H9 (cell line): Measurements from ENCODE around the gene KHSRP. TPM values are rescaled to one million over a fixed set of nuclear protein-coding genes. Genes with fewer than 3 reads are reported as not detected.

Source experiments
- DNase-seq: peaks from one replicate; pipeline ENCODE4 v3.0.0-alpha.2; 2017
- H2AFZ ChIP-seq: one replicate; pipeline ENCODE4 v1.6.1; 2013; ENCODE audit warnings: mild to moderate bottlenecking, low read length, control low read depth, moderate library complexity
- H2AK5ac ChIP-seq: 2 replicates; pipeline ENCODE4 v1.6.1; 2013; ENCODE audit warnings: low read length, control low read depth, mixed read lengths; ENCODE audit not compliant: insufficient read length
- H2BK120ac ChIP-seq: one replicate; pipeline ENCODE4 v1.6.1; 2013; ENCODE audit warnings: low read depth, mild to moderate bottlenecking, low read length, control low read depth, inconsistent platforms; ENCODE audit not compliant: poor library complexity, severe bottlenecking
- H2BK12ac ChIP-seq: 2 replicates; pipeline ENCODE4 v1.6.1; 2013; ENCODE audit warnings: low read length, control low read depth, mixed read lengths, low read depth; ENCODE audit not compliant: insufficient read length
- H2BK15ac ChIP-seq: 2 replicates; pipeline ENCODE4 v1.6.1; 2013; ENCODE audit warnings: low read depth, low read length, control low read depth
- H2BK20ac ChIP-seq: one replicate; pipeline ENCODE4 v1.6.1; 2013; ENCODE audit warnings: low read depth, mild to moderate bottlenecking, low read length, control low read depth, inconsistent platforms; ENCODE audit not compliant: poor library complexity, severe bottlenecking
- H2BK5ac ChIP-seq: 2 replicates; pipeline ENCODE4 v1.6.1; 2013; ENCODE audit warnings: low read length, control low read depth, mixed read lengths; ENCODE audit not compliant: insufficient read length
- H3K14ac ChIP-seq: 2 replicates; pipeline ENCODE4 v1.6.1; 2013; ENCODE audit warnings: low read length, control low read depth; ENCODE audit not compliant: insufficient read depth
- H3K18ac ChIP-seq: 2 replicates; pipeline ENCODE4 v1.6.1; 2013; ENCODE audit warnings: low read depth, mild to moderate bottlenecking, mixed read lengths, low read length, control low read depth; ENCODE audit not compliant: insufficient read length
- H3K23ac ChIP-seq: 2 replicates; pipeline ENCODE4 v1.6.1; 2013; ENCODE audit warnings: low read length, control low read depth, mixed read lengths, low read depth; ENCODE audit not compliant: insufficient read length
- H3K23me2 ChIP-seq: 2 replicates; pipeline ENCODE4 v1.6.1; 2013; ENCODE audit warnings: low read depth, mild to moderate bottlenecking, mixed read lengths, low read length, control low read depth; ENCODE audit not compliant: insufficient read length, poor library complexity, severe bottlenecking
- H3K27ac ChIP-seq: 2 replicates; pipeline ENCODE4 v1.5.1; 2013; ENCODE audit warnings: low read length, control low read depth, mixed read lengths, low read depth; ENCODE audit not compliant: insufficient read length
- H3K27me3 ChIP-seq: 2 replicates; pipeline ENCODE4 v1.6.1; 2013; ENCODE audit warnings: low read length, control low read depth, inconsistent platforms; ENCODE audit not compliant: insufficient read depth
- H3K4ac ChIP-seq: 2 replicates; pipeline ENCODE4 v1.6.1; 2013; ENCODE audit warnings: low read depth, mild to moderate bottlenecking, control low read depth, inconsistent platforms, low read length, moderate library complexity
- H3K4me1 ChIP-seq: 2 replicates; pipeline ENCODE4 v1.6.1; 2013; ENCODE audit warnings: low read length, control low read depth, inconsistent platforms; ENCODE audit not compliant: insufficient read depth
- H3K4me2 ChIP-seq: 2 replicates; pipeline ENCODE4 v1.6.1; 2013; ENCODE audit warnings: low read length, control low read depth, mixed read lengths; ENCODE audit not compliant: insufficient read length, insufficient read depth
- H3K56ac ChIP-seq: 2 replicates; pipeline ENCODE4 v1.6.1; 2013; ENCODE audit warnings: low read depth, mild to moderate bottlenecking, mixed read lengths, low read length, control low read depth; ENCODE audit not compliant: insufficient read length
- H3K79me1 ChIP-seq: 2 replicates; pipeline ENCODE4 v1.6.1; 2013; ENCODE audit warnings: low read depth, mild to moderate bottlenecking, moderate library complexity, low read length, control low read depth, inconsistent platforms; ENCODE audit not compliant: insufficient read depth, poor library complexity, severe bottlenecking
- H3K79me2 ChIP-seq: 2 replicates; pipeline ENCODE4 v1.6.1; 2013; ENCODE audit warnings: low read length, control low read depth, inconsistent platforms; ENCODE audit not compliant: insufficient read depth
- H3K9ac ChIP-seq: 2 replicates; pipeline ENCODE4 v1.6.1; 2013; ENCODE audit warnings: low read length, control low read depth, mixed read lengths; ENCODE audit not compliant: insufficient read length; ENCODE audit errors: extremely low read depth
- H3K9me3 ChIP-seq: one replicate; pipeline ENCODE4 v1.6.1; 2013; ENCODE audit warnings: low read depth, low read length, inconsistent platforms; ENCODE audit not compliant: control insufficient read depth
- H3T11ph ChIP-seq: one replicate; pipeline ENCODE4 v1.6.1; 2013; ENCODE audit warnings: mild to moderate bottlenecking, low read length, control low read depth, inconsistent platforms
- H4K20me1 ChIP-seq: one replicate; pipeline ENCODE4 v1.6.1; 2013; ENCODE audit not compliant: control insufficient read depth, insufficient read length, insufficient read depth
- H4K5ac ChIP-seq: 2 replicates; pipeline ENCODE4 v1.6.1; 2013; ENCODE audit warnings: low read depth, mild to moderate bottlenecking, mixed read lengths, low read length, control low read depth; ENCODE audit not compliant: insufficient read length
- H4K8ac ChIP-seq: replicated peaks from 2 replicates; pipeline ENCODE4 v1.6.1; 2013; ENCODE audit warnings: low read length, control low read depth, mixed read lengths, low read depth; ENCODE audit not compliant: insufficient read length
- H4K91ac ChIP-seq: 2 replicates; pipeline ENCODE4 v1.6.1; 2013; ENCODE audit warnings: low read depth, mild to moderate bottlenecking, moderate library complexity, mixed read lengths, low read length, control low read depth; ENCODE audit not compliant: insufficient read length
- H3K27ac Mint-ChIP-seq, 3 experiments: 2 replicates in 2 of 3; 3 replicates in 1 of 3; pipeline ENCODE4 v1.8.0; 2020 to 2021; ENCODE audit warnings: mixed read lengths in 3 of 3, mild to moderate bottlenecking in 1 of 3, moderate library complexity in 1 of 3
- H3K27me3 Mint-ChIP-seq: 2 replicates; pipeline ENCODE4 v1.8.0; 2021; ENCODE audit warnings: low read depth, mild to moderate bottlenecking, moderate library complexity, mixed read lengths
- H3K36me3 Mint-ChIP-seq, 3 experiments: 2 replicates in 2 of 3; 3 replicates in 1 of 3; pipeline ENCODE4 v1.8.0; 2020 to 2021; ENCODE audit warnings: low read depth in 3 of 3, mixed read lengths in 3 of 3; ENCODE audit not compliant: insufficient read depth in 1 of 3
- H3K4me1 Mint-ChIP-seq, 2 experiments: 2 replicates each; pipeline ENCODE4 v1.8.0; 2020; ENCODE audit warnings: mixed read lengths in 2 of 2
- H3K4me3 Mint-ChIP-seq, 2 experiments: 2 replicates in 1 of 2; 3 replicates in 1 of 2; pipeline ENCODE4 v1.8.0; 2020 to 2021; ENCODE audit warnings: mild to moderate bottlenecking in 2 of 2, mixed read lengths in 2 of 2, moderate library complexity in 1 of 2
- H3K9me3 Mint-ChIP-seq, 2 experiments: 2 replicates in 1 of 2; 3 replicates in 1 of 2; pipeline ENCODE4 v1.8.0; 2020; ENCODE audit warnings: mild to moderate bottlenecking in 2 of 2, mixed read lengths in 2 of 2, moderate library complexity in 1 of 2
- WGBS: extraction: QIAGEN DNeasy Blood & Tissue Kit; methylation state at CpG from one replicate; pipeline ENCODE4 v1.1.7; 2013; ENCODE audit warnings: missing lambda C conversion rate, low lambda C conversion rate, mixed read lengths; ENCODE audit not compliant: insufficient read length; ENCODE audit errors: extremely low coverage; 5-methylcytosine and 5-hydroxymethylcytosine counted together
- total RNA-seq: library from RNA; stranded (reverse); gene quantifications from 2 replicates; pipeline ENCODE4 v1.2.1, GENCODE V29; 2021
- TF ChIP-seq, protein P1 (sequence below): fragments of 200-600 bp; sonication (generic); conservative IDR thresholded peaks from 3 replicates; pipeline ENCODE4 v1.8.0; 2021; ENCODE audit warnings: antibody characterized with exemption, mild to moderate bottlenecking

KHSRP gene
- total RNA-seq, 1 experiment from 2014 or later: 602 TPM

DNA sequence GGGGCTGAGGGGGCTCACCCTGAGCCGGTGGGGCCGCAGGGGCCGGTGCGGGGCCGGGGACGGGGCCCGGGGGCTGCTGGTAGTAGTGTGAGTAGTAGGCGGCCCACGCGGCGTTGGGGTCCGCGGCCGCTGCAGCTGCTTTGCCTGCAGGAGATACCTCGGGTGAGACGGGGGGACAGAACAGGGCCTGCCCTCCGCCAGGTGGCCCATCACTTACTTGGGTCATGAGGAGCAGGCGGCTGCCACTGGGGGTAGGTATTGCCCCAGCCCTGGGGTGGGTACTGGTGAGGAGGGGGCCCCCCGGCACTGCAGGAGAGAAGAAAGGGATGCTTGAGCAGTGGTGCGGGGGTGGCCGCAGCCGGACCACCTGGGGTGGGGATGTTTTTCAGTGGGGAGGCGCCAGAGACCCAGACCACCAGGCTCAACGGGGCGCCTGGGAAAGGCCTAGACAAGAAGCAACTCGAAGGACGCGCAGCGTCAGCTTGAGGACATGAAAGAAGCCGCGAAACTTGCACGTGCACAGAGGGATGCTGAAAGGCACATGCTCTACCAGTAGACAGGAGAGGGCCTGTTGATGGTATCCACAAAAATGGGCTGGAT, 8.9 kb downstream of the KHSRP start:
- Histone ChIP-seq H2BK15ac (no peak overlapping the region), H2BK12ac (no peak overlapping the region), H3K23me2 (no peaks in the 10 kb centered on the region), H3K14ac (no peak overlapping the region), H3K9ac (no peak overlapping the region), H2AFZ (no peak overlapping the region), H3T11ph (no peak overlapping the region), H3K79me2 (peaks cover 10% of the 10 kb centered on the region; the same call in 1 of the 2 replicates), H2BK120ac (no peak overlapping the region), H3K18ac (no peak overlapping the region), H4K5ac (no peak overlapping the region), H3K27me3 (no peaks in the 10 kb centered on the region), H3K27ac (no peak overlapping the region), H3K9me3 (no peaks in the 10 kb centered on the region), H2BK20ac (no peak overlapping the region), H3K4me1 (no peaks in the 10 kb centered on the region), H3K4ac (no peak overlapping the region), H2AK5ac (no peak overlapping the region), H4K8ac (no peak overlapping the region), H4K91ac (no peak overlapping the region), H3K56ac (no peak overlapping the region), H4K20me1 (no peaks in the 10 kb centered on the region), H2BK5ac (no peak overlapping the region), H3K4me2 (no peak overlapping the region), H3K23ac (no peak overlapping the region), H3K79me1 (peaks cover 3% of the 10 kb centered on the region)
- Mint-ChIP-seq H3K27ac (peak overlapping the region in 1 of 3 experiments; percentile 72; a peak in 1 of 7 replicates), H3K4me1 (peaks cover 3 to 21% of the 10 kb centered on the region in 2 experiments), H3K27me3 (no peaks in the 10 kb centered on the region), H3K4me3 (no peak overlapping the region), H3K36me3 (peaks cover 37 to 75% (median 75%) of the 10 kb centered on the region in 3 experiments), H3K9me3 (no peaks in the 10 kb centered on the region; a peak in 1 of 5 replicates)
- no CpG with 5 or more reads among the region's 32 CpGs for WGBS
- no peak for DNase-seq
- TF ChIP-seq, protein P1, sequence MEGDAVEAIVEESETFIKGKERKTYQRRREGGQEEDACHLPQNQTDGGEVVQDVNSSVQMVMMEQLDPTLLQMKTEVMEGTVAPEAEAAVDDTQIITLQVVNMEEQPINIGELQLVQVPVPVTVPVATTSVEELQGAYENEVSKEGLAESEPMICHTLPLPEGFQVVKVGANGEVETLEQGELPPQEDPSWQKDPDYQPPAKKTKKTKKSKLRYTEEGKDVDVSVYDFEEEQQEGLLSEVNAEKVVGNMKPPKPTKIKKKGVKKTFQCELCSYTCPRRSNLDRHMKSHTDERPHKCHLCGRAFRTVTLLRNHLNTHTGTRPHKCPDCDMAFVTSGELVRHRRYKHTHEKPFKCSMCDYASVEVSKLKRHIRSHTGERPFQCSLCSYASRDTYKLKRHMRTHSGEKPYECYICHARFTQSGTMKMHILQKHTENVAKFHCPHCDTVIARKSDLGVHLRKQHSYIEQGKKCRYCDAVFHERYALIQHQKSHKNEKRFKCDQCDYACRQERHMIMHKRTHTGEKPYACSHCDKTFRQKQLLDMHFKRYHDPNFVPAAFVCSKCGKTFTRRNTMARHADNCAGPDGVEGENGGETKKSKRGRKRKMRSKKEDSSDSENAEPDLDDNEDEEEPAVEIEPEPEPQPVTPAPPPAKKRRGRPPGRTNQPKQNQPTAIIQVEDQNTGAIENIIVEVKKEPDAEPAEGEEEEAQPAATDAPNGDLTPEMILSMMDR: no peak
